ENCODE results near the gene EFTUD2.
A peak's percentile ranks its signal among the peaks of the same experiment; 100 is the strongest.
"Not testable (repeated sequence)": the region's sequence is repeated elsewhere in the genome, so short reads cannot be mapped to it uniquely, and the experiment has no call there.

EFTUD2 gene

GRCh38 chr17:44846206-44846605 lies 53.0 kb downstream of the EFTUD2 start:
- DNase-seq = no peak

GRCh38 chr17:44844390-44844830 lies 54.8 kb downstream of the EFTUD2 start:
- no peak for DNase-seq

DNA sequence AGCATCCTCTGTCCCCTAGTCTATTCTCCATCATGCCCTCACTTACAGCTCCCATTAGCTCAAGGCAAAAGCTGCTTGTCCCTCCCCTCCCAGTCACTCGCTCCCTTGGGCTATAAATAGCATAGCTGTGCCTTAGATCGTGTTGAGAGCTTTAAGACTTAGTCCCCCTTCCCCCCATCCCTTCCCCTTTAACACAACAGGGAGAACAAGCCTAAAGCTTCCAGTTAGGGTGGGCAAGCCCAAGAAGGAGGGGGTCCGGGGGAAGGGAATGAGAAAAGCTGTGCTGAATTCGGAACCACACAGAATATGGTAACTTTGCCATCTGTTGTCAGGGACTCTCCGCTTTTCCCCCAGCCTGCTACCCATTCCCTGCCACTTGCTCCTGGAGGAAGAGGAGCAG lies 56.5 kb downstream of the EFTUD2 start:
- no peak for DNase-seq

DNA sequence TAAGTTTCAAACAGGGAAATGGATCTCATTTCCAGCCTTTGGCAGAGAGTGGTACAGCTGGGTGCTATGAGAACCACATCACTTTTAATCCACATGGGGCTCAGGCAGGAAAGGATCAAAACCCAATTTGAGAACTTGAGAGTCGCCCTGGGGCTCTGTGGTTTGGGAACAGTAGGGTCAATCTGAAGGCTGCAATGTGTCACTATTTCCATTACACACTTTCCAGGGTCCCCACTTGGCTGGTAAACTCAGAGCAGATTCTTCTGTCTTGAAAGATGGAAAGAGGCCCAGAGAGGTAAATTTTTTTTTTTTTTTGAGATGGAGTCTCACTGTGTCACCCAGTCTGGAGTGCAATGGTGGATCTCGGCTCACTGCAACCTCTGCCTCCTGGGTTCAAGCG lies 58.3 kb downstream of the EFTUD2 start:
- DNase-seq = no peak

DNA sequence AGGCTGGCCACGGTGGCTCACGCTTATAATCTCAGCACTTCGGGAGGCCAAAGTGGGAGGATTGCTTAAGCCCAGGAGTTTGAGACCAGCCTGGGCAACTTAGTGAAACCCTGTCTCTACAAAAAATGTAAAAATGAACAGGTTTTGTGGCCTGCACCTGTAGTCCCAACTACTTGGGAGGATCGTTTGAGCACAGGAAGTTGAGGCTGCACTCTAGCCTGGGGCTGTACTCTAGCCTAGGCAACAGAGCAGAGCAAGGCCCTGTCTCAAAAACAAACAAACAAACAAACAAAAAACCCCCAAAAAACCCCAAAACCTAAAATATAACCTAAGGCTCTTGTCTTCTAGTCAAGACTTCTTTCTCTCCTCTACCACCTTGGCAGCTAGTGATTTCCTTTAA lies 59.0 kb downstream of the EFTUD2 start:
- DNase-seq = no peak

- no peak for DNase-seq
Observed at GRCh38 chr17:44837196-44837595, 62.0 kb downstream of the EFTUD2 start.

DNA sequence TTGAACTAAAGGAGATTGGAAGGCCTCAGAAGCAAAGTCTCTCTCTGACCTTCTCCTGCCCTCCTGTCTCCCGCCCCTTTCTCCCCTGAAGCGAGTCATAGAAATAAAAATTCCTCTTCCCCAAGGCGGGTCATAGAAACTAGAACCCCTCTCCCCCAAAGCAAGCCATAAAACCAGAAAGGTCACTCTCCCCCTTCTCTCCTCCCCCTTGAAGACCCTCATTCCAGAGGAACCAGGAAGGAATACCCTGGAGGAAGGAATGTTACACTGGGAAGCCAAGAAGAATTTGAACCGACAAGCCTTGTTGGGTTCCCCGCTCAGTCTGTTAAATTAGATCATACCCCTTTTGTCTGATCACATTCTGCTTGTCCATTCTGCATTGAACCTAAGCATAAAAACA lies 66.4 kb downstream of the EFTUD2 start:
- DNase-seq = no peak

DNA sequence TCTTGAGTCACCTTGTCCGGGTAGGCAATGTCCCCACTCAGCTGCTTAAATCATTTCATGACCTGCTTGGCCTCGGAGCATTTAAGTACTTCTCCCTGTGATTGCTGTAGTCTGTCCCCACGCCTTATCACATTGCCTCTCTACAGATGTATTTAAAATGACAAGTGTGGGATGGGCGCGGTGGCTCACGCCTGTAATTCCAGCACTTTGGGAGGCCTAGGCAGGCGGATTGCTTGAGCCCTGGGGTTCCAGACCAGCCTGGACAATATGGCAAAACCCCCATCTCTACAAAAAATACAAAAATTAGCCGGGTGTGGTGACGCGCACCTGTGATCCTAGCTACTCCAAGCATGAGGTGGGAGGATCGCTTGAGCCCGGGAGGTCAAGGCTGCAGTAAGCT lies 67.9 kb downstream of the EFTUD2 start:
- DNase-seq = no peak

- DNase-seq = no peak
Observed at GRCh38 chr17:44830359-44831288, 68.6 kb downstream of the EFTUD2 start.

DNA sequence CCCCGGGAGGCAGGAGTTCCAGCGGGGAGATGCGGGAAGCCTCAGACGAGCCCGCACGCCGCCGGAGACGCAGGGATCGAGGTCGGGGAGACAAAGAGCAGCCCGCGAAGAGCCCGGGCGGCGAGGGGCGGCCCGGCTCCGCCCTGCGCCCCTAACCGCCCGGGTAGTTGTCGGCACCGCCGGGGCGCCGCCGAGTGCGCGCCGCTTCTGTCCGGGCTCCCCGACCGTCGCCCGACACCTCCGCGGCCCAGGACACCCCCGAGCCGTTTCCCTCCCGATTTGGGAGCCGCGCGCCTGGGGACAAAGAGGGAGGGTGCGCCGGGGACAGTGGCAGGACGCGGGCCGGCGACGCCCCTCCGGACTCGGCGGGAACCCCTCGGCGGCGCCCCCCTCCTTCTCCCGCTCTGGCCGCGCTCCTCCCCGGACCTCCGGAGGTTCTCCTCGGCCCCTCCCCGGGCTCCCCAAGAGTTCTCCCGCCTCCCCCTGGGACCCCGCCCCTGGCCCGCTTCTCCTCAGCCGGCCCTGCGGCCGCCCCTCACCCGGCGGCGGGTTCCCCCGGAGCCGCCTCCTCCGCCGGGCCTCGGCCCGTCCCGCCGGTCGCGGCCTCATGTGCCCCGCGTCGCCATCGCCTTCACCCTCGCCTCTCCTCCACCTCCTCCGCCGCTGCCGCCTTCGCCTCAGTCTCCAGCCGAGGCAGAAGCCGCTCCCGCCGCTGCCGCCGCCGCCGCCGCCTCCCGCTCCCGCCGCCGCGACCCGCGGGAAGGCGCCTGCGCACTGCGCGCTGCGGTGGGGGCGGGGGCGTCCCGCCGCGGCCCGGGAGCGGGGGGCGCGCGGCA lies 69.5 kb downstream of the EFTUD2 start, which contains the start of gene GJC1:
Gene GJC1 (minus strand): TSS at position 765 of the 836 bp plus-strand sequence. CDS start 24,470 bp downstream, outside the sequence.
- DNase-seq = no peak

DNA sequence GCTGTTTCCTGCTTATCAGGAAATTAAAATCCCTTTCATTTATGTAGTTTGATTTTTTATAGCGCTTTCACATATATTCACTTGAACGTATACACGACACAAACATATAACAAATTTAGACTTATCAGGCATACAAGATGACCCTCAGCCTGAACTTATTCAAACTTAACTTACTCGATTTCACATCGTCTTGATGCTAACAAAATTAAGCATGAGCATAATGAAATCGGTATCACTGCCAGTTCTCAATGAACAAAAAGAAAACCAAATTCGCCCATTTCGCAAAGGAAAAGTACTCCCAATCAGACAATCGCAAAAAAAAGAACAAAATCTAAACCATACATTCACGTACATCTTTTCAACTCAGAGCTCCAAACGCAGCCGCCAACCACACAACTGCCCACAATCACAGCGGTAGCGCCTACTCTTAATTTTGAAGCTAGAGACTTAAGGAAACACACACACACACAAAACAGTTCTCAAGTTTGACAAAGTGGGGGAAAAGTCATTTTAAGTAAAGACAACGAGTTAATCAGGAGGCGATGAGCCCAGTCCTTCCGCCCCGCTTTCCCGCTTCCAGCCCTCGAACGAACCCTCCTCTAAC lies 70.2 kb downstream of the EFTUD2 start:
- DNase-seq = peak; percentile 13

DNA sequence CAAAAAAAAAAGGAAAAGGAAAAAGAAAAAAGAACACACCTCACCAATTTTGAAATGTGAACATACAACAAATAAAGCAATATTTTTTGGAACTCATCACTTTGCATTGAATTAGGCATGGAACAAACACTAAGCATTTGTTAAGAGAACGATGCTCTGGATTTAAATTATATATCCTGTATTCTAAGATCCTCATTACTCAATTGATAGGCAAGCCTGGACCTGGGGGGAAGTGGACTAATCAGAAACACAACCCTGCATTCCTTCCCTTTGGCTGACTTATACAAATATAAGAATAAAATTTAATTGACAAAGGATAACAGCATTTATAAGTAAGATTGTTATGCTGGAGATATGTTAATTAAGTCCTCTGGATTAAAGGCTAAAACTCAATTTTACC lies 71.4 kb downstream of the EFTUD2 start:
- DNase-seq = no peak

- no peak for DNase-seq
Observed at GRCh38 chr17:44826123-44826790, 73.0 kb downstream of the EFTUD2 start.

- DNase-seq = not testable (repeated sequence)
Observed at GRCh38 chr17:44825236-44825635, 74.0 kb downstream of the EFTUD2 start.

DNA sequence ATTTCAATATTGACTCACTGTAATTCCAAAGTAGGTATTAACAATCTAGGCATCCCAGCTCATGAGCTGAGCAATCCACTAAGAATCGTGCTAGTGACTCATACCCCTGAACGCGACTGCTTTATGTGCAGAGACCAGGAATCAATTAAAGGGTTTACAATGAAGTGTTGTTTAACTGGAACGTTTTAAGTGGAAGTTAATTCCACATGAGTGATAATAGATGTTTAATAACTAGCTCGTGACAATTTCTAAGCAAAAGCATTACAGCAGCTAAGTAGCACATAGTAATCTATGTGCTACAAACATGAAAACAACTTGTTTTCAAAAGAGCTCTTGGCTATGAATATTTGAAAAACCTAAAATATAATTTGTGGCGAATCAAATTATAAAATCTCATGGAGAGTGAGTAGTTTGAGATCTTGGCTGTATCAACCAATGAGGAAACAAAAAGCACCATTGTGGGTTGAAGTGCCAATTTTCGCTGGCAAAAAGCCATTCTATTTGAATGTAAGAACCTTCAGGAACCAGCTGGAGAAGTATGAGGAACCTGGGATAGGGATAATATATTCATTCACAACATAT lies 78.5 kb downstream of the EFTUD2 start:
- no peak for DNase-seq

DNA sequence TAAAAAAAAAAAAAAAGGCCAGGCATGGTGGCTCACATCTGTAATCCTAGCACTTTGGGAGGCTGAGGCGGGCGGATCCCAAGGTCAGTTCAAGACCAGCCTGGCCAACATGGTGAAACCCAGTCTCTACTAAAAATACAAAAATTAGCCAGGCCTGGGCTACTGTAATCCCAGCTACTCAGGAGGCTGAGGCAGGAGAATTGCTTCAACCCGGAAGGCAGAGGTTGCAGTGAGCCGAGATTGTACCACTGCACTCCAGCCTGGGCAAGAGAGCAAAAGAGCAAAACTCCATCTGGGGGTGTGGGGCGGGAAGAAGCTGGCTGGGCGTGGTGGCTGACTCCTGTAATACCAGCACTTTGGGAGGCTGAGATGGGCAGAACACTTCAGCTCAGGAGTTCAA lies 80.7 kb downstream of the EFTUD2 start:
- DNase-seq = not testable (repeated sequence)

GRCh38 chr17:44812263-44812662 lies 87.0 kb downstream of the EFTUD2 start:
- DNase-seq = no peak

DNA sequence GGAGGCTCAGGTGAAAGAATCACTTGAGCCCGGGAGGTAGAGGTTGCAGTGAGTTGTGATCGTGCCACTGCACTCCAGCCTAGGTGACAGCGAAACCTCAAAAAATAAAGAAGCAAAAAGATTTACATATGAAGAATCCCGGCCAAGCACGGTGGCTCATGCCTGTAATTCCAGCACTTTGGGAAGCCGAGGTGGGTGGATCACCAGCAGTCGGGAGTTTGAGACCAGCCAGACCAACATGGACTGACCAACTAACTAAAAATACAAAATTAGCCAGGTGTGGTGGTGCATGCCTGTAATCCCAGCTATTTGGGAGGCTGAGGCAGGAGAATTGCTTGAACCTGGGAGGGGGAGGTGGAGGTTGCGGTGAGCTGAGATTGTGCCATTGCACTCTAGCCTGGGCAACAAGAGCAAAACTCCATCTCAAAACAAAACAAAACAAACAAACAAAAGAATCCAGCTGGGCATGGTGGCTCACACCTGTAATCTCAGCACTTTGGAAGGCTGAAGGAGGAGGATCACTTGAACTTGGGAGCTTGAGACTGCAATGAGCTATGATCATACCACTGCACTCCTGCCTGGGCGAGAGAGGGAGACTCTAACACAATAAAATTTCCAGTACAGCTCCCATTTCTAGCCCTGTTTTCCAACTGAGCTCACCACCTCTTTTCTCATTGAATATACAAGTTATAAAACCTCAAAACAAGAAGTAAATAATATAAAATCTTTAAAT lies 90.4 kb downstream of the EFTUD2 start:
- not testable (repeated sequence) for DNase-seq

DNA sequence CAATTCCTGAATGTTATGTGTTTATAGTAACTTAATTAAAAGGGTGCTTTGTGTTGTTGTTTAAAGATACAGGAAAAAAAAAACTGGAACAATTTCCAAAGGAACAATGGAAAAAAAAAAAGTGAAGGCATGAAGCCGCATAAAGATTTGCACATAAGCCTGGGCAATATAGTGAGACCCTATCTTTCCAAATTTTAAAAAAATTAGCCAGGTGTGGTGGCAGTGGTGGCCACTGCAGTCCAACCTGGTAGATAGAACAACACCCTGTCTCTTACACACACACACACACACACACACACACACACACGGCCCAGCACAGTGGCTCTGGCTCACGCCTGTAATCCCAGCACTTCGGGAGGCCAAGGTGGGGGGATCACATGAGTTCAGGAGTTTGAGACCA lies 91.1 kb downstream of the EFTUD2 start:
- DNase-seq = no peak

DNA sequence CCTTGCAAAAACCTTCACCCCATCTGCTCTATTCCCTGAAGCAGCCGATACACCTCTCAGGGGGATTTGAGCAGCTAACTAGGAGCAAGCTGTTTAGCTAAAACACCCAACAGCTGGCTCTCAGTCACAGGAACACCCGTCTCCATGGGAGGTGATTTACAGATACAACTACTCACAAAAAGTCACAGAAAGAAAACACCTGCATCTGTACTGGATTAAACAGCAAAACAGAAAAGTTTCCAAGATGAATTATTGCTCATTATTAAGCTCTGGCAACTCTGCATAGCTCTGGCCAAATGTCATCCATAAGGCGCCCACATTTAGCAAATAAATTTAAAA lies 91.5 kb downstream of the EFTUD2 start:
- DNase-seq = no peak

DNA sequence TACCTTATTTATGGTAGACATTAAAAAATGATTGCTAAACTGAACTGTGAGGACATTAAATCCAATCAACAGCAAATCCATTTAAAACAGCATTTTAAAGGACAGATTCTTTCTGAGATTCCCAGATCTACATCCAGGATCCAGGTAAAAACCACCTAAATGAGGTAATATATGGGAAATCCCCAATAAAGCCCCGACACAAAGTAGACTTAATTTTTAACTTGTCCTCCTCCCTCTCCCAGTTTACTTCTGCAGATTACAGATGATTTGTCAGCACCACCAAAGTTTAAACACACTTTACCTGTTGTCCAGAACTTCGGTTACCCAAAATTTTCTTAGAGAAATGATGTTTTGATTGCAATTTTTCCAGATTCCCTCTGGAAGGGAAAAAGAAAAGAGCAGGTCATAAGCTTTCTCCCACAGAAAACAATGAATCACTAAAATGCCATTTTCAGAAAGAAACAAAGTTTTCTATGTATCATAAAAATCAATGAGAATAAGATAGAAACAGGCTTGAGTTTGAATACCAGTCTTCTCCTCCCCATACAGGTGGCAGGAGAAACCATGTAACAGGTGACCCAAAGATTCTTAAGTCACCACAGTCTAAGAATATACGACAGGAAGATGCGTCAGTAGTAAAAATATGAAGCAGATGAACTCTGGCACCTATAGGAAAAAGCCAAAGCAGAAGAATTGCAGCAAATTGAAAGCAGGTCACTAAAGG lies 92.0 kb downstream of the EFTUD2 start:
- no peak for DNase-seq

Data from inflammatory macrophage (primary cell).